KMS-11 (cell line): ENCODE results near the gene RNF145.

Source experiments
- H2AFZ ChIP-seq: fragments of 200-600 bp; sonication (generic); 2 replicates; pipeline ENCODE4 v1.6.1; 2016; ENCODE audit warnings: antibody characterized with exemption, mixed run types, low read depth
- H3K27ac ChIP-seq: fragments of 200-600 bp; sonication (generic); 2 replicates; pipeline ENCODE4 v1.6.1; 2016; ENCODE audit warnings: mild to moderate bottlenecking, mixed run types
- H3K27me3 ChIP-seq: fragments of 200-600 bp; sonication (generic); 2 replicates; pipeline ENCODE4 v1.6.1; 2017; ENCODE audit warnings: mild to moderate bottlenecking, low read depth, mixed run types, moderate library complexity; ENCODE audit not compliant: insufficient read depth
- H3K36me3 ChIP-seq: fragments of 200-600 bp; sonication (generic); 2 replicates; pipeline ENCODE4 v1.6.1; 2017; ENCODE audit warnings: mild to moderate bottlenecking, mixed run types; ENCODE audit not compliant: insufficient read depth
- H3K4me1 ChIP-seq: fragments of 200-600 bp; sonication (generic); 2 replicates; pipeline ENCODE4 v1.6.1; 2016; ENCODE audit warnings: mild to moderate bottlenecking, low read depth, mixed run types; ENCODE audit not compliant: poor library complexity, severe bottlenecking
- H3K4me2 ChIP-seq: fragments of 200-600 bp; sonication (generic); 2 replicates; pipeline ENCODE4 v1.7.0; 2016; ENCODE audit warnings: mild to moderate bottlenecking, mixed run types
- H3K4me3 ChIP-seq: fragments of 200-600 bp; sonication (generic); IDR thresholded peaks from 2 replicates; pipeline ENCODE4 v1.6.1; 2017; ENCODE audit warnings: low read depth, low read length, mixed read lengths; ENCODE audit not compliant: insufficient read depth
- H3K79me2 ChIP-seq: fragments of 200-600 bp; sonication (generic); 2 replicates; pipeline ENCODE4 v1.6.1; 2016; ENCODE audit warnings: low read depth, mixed run types; ENCODE audit not compliant: insufficient read depth
- H3K9ac ChIP-seq: fragments of 200-600 bp; sonication (generic); 2 replicates; pipeline ENCODE4 v1.6.1; 2016; ENCODE audit warnings: mild to moderate bottlenecking, mixed run types
- H4K20me1 ChIP-seq: fragments of 200-600 bp; sonication (generic); 2 replicates; pipeline ENCODE4 v1.6.1; 2016; ENCODE audit warnings: mild to moderate bottlenecking, mixed run types; ENCODE audit not compliant: insufficient read depth
- CTCF ChIP-seq: fragments of 200-600 bp; sonication (generic); conservative IDR thresholded peaks from 2 replicates; pipeline ENCODE4 v1.6.1; 2017; ENCODE audit warnings: low read depth, mild to moderate bottlenecking, antibody characterized with exemption, low read length, moderate library complexity, mixed read lengths

Gene RNF145

GRCh38 chr5:159198063-159199036 is 11.0 kb downstream of the RNF145 start:
- Histone ChIP-seq H3K4me1 (peaks cover 19% of the 10 kb centered on the region), H3K36me3 (no peaks in the 10 kb centered on the region), H4K20me1 (no peaks in the 10 kb centered on the region), H3K9ac (no peak overlapping the region), H3K27me3 (no peaks in the 10 kb centered on the region), H3K79me2 (peaks cover 71% of the 10 kb centered on the region), H3K27ac (no peak overlapping the region), H2AFZ (no peak overlapping the region), H3K4me2 (no peak overlapping the region), H3K4me3 (no peak overlapping the region)
- TF ChIP-seq CTCF: no peak

GRCh38 chr5:159195775-159196174 is 13.6 kb downstream of the RNF145 start:
- H3K27me3 ChIP-seq: no peaks in the 10 kb centered on the region
- no peak for TF ChIP-seq CTCF
- no peak overlapping the region for H3K27ac ChIP-seq
- H3K36me3 ChIP-seq: no peaks in the 10 kb centered on the region
- no peak overlapping the region for H2AFZ ChIP-seq
- no peak overlapping the region for H3K4me2 ChIP-seq
- no peak overlapping the region for H3K9ac ChIP-seq
- peaks cover 46% of the 10 kb centered on the region; the same call in 1 of the 2 replicates for H3K79me2 ChIP-seq
- H4K20me1 ChIP-seq: no peaks in the 10 kb centered on the region
- no peak overlapping the region for H3K4me3 ChIP-seq
- peaks cover 7% of the 10 kb centered on the region for H3K4me1 ChIP-seq

- Histone ChIP-seq H3K4me1 (peaks cover 4% of the 10 kb centered on the region), H3K4me2 (no peak overlapping the region), H3K9ac (no peak overlapping the region), H3K79me2 (peaks cover 13% of the 10 kb centered on the region; the same call in 1 of the 2 replicates), H3K36me3 (no peaks in the 10 kb centered on the region), H3K27ac (no peak overlapping the region), H3K4me3 (no peak overlapping the region), H3K27me3 (no peaks in the 10 kb centered on the region), H2AFZ (no peak overlapping the region), H4K20me1 (no peaks in the 10 kb centered on the region)
- TF ChIP-seq CTCF: no peak
Measured at GRCh38 chr5:159190170-159190569, 19.2 kb downstream of the RNF145 start.

- Histone ChIP-seq H2AFZ (no peak overlapping the region), H3K27me3 (no peaks in the 10 kb centered on the region), H3K9ac (no peak overlapping the region), H3K27ac (no peak overlapping the region), H3K4me1 (peaks cover 4% of the 10 kb centered on the region), H3K36me3 (no peaks in the 10 kb centered on the region), H3K4me2 (no peak overlapping the region), H3K79me2 (peaks cover 10% of the 10 kb centered on the region; the same call in 1 of the 2 replicates), H4K20me1 (no peaks in the 10 kb centered on the region), H3K4me3 (no peak overlapping the region)
- TF ChIP-seq CTCF: no peak
Measured at GRCh38 chr5:159189310-159189709, 20.0 kb downstream of the RNF145 start.
